ENCODE data around the gene ERVFRD-1.

- TF ChIP-seq STAT6 (CRISPR knock-in tag; conservative IDR thresholded peaks at IDR 0.05; ENCODE audit: low read depth) (no peak), NFE2L1 (CRISPR knock-in tag; IDR thresholded peaks at IDR 0.05) (no peak), NFYB (CRISPR knock-in tag; conservative IDR thresholded peaks at IDR 0.05; ENCODE audit: low read depth) (no peak), GRHL2 (CRISPR knock-in tag; IDR thresholded peaks at IDR 0.05; ENCODE audit: insufficient replicate concordance, severe bottlenecking) (no peak), MAX (CRISPR knock-in tag; IDR thresholded peaks at IDR 0.05) (no peak), SMAD3 (CRISPR knock-in tag; IDR thresholded peaks at IDR 0.05; ENCODE audit: borderline replicate concordance) (no peak), ATF6 (CRISPR knock-in tag; IDR thresholded peaks at IDR 0.05) (no peak), CTCF (IDR thresholded peaks at IDR 0.05) (no peak)
Measured at GRCh38 chr6:11121851-11122250, 10.3 kb upstream of the ERVFRD-1 start.

All from WTC11 (cell line).